ENCODE data around the gene SPG7.

GRCh38 chr16:89466920-89467319 lies 41.3 kb upstream of the SPG7 start:
- no peak for TF ChIP-seq CTCF (IDR thresholded peaks at IDR 0.05; ENCODE audit: poor library complexity, severe bottlenecking)
- TF ChIP-seq REST (IDR thresholded peaks at IDR 0.05; ENCODE audit: borderline replicate concordance), result no peak
- no peak for TF ChIP-seq EZH2 (IDR thresholded peaks at IDR 0.05; ENCODE audit: borderline replicate concordance, insufficient read depth, low read length, poor library complexity, severe bottlenecking)
- no peak for TF ChIP-seq RAD21 (conservative IDR thresholded peaks at IDR 0.05)
- TF ChIP-seq TAF1 (IDR thresholded peaks at IDR 0.05; ENCODE audit: low read depth), result no peak
- no peak for TF ChIP-seq EP300 (conservative IDR thresholded peaks at IDR 0.05; ENCODE audit: poor library complexity, severe bottlenecking)
- no peak for TF ChIP-seq POLR2AphosphoS5 (IDR thresholded peaks at IDR 0.05)
- no peak for TF ChIP-seq MXI1 (conservative IDR thresholded peaks at IDR 0.05; ENCODE audit: poor library complexity, severe bottlenecking)

Data from neural cell (in vitro differentiated cells).